ENCODE data around the gene CCDC137.
A peak's percentile ranks its signal among the peaks of the same experiment; 100 is the strongest.

CCDC137 gene

GRCh38 chr17:81708739-81709185 is 42.2 kb downstream of the CCDC137 start:
- no peak for DNase-seq (ENCODE audit: low spot score)
- TF ChIP-seq, protein P1, sequence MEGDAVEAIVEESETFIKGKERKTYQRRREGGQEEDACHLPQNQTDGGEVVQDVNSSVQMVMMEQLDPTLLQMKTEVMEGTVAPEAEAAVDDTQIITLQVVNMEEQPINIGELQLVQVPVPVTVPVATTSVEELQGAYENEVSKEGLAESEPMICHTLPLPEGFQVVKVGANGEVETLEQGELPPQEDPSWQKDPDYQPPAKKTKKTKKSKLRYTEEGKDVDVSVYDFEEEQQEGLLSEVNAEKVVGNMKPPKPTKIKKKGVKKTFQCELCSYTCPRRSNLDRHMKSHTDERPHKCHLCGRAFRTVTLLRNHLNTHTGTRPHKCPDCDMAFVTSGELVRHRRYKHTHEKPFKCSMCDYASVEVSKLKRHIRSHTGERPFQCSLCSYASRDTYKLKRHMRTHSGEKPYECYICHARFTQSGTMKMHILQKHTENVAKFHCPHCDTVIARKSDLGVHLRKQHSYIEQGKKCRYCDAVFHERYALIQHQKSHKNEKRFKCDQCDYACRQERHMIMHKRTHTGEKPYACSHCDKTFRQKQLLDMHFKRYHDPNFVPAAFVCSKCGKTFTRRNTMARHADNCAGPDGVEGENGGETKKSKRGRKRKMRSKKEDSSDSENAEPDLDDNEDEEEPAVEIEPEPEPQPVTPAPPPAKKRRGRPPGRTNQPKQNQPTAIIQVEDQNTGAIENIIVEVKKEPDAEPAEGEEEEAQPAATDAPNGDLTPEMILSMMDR (IDR thresholded peaks at IDR 0.05; ENCODE audit: extremely low read depth, missing control alignments), result no peak

DNA sequence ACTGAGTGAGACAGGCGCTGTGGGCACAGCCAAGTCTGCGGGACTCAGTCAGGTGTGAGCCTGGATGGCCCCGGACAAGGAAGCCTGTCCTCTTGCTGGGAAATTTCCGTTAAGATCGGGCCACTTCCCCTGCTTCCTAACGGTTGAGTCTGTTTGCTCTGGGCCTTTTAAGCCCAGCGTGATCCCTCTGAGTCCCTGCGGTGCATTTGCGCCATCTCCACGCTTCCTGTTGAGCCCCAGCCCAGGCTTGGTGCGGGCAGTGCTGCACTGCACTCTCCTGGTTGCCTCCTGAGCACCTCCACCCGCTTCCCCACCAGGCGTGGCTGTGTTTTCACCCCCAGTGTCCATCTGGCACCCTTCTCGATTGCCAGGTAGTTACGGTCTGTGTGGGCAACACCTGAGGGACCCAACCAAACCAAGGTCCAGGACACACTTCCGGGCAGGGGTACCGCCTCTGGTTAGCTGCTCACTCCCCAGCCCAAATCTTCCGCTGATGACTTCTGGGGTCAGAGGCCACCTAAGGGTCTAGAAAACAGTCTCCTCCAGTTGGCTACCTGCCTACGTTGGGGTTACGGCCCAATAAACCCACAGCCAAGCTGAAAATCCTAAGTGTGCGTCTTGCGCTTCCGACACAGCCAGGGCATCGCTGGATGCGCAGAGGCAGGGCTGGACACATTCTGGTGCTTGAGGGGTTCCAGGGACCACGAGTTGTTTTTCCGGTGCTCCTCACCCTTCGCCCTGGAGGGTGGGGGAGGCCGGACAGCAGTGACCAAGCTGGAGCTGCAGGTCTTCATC is 44.2 kb downstream of the CCDC137 start:
- TF ChIP-seq, protein P1 (IDR thresholded peaks at IDR 0.05; ENCODE audit: extremely low read depth, missing control alignments), result no peak
- no peak for DNase-seq (ENCODE audit: low spot score)

GRCh38 chr17:81711814-81712467 is 45.4 kb downstream of the CCDC137 start, which contains the start of gene SLC25A10:
TSS of gene SLC25A10 (plus strand) at chr17:81712284. CDS start at chr17:81712427, 143 bp downstream.
- TF ChIP-seq, protein P1 (IDR thresholded peaks at IDR 0.05; ENCODE audit: extremely low read depth, missing control alignments), result no peak
- peak; percentile 98 for DNase-seq (ENCODE audit: low spot score)

DNA sequence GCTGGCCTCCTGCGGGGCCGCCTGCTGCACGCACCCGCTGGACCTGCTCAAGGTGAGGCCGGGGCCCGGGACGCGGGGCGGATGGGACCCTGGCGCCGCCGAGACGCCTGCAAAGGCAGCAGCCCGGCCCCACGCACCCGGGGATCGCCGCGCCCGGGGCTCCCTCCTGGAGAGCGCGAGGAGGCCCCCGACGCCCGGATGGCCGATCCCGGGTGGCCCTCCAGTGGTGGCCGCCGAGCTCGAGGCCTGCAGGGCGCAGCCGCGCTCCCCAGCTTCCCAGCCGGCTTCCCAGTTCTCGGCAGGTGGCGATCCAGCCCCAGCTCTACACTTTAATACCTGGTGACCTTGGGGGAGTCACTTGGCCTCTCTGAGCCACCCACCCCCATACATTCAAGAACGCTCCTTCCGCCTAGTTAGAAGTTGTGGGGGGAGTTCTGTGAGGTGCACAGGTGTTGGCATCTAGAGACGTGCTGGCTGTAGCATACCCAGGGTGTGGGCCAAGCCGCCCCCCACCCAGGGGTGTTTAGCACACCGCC is 46.0 kb downstream of the CCDC137 start:
- TF ChIP-seq, protein P1 (IDR thresholded peaks at IDR 0.05; ENCODE audit: extremely low read depth, missing control alignments), result peak; percentile 6
- DNase-seq (ENCODE audit: low spot score), result peak; percentile 77

DNA sequence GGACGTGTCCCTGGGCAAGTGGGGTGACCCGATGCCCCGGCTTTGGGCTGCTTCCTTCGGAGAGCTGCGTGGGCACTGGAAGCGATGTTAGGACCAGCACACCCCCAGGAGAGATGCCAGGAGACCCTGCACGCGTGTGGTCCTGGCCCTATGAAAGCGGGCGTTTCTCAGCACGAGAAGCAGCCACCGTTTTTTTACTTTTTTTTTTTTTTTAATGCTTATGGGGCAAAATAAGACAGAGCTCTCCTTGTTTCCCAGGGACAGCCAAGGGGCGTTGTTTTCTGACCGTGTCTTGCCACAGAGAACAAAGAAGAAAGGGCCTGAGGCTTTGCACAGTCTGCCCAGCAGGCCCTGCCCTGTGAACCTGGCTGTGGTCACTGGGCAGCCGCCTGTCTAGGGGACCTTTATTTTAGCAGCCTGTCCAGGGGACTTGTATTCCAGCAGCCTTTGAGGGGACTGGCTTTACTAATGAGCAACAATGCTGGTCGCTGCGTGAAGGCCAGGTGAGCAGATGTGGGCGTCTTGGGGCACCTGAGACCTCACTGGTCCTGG is 46.5 kb downstream of the CCDC137 start:
- DNase-seq (ENCODE audit: low spot score), result no peak
- TF ChIP-seq, protein P1 (IDR thresholded peaks at IDR 0.05; ENCODE audit: extremely low read depth, missing control alignments), result no peak

DNA sequence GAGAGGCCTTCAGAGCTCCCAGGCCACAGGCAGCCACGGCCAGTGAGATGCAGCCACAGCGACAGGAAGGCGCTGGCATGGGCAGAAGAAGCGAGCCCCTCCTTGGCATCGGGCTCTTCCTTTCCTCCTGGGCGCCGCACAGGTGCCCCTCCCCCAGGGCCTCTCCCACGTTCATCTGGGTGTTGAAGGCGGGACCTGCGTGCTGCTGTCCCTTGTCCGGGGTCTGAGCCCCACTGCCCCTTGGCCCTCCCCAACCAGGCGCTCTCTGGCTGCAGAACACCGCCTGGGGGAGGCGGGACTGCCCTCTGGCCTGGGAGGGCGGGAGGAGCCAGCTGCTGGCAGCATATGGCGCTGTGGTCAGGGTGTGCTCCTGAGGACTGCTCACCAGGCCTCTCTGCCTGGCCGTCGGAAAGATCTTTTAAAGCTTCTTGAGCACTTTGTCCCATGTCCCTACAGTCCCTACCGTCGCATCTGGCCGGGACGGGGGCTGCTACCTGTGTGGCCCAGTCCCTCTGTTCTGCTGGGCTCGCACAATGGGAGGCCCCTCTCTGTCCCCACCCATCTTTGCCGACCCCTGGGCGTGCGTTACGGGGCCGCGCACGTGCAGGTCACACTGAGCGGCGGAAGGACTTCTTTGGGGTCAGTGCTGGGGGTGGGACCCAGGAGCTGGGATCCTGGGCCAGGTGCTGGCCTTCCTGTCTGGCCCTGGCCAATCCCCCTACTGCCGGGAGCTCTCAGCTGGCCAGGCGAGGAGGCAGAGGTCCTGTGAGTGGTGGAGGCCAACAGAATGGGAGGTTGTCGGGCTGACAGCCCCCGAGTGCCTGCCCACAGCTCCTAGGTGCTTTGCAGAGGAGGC is 47.2 kb downstream of the CCDC137 start:
- TF ChIP-seq, protein P1 (IDR thresholded peaks at IDR 0.05; ENCODE audit: extremely low read depth, missing control alignments), result no peak
- DNase-seq (ENCODE audit: low spot score), result no peak

Measured in GM20000 (cell line).